Measurements from ENCODE around the gene ZBTB17.

Gene ZBTB17

DNA sequence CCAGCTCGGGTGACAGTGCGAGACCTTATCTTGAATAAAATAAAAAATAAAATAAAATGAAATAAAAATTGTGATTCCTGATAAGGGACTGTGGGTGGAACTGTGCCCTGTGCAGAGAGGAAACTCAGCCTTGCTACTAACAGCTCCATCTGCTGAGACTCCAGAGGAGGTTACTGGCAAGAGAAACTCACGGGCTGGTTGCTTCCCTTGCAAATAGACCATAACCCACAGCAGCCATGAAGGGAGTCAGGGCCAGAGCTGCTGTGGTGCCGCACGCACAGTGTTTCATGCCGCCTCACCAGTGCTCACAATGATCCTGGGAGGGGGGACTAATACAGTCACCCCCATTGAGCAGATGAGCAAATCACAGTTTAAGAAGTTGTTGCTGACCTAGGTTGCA, 13.7 kb downstream of the ZBTB17 start:
- H3K9me3 Mint-ChIP-seq = no peaks in the 10 kb centered on the region
- peak overlapping the region; percentile 68 for H3K4me3 Mint-ChIP-seq
- DNase-seq (ENCODE audit: low spot score in 2 of 2) (no peak), ATAC-seq (no peak)
- H3K4me1 Mint-ChIP-seq = peaks cover 89% of the 10 kb centered on the region
- H3K27ac Mint-ChIP-seq = peak overlapping the region; percentile 97
- H3K36me3 Mint-ChIP-seq = peaks cover 54% of the 10 kb centered on the region

DNA sequence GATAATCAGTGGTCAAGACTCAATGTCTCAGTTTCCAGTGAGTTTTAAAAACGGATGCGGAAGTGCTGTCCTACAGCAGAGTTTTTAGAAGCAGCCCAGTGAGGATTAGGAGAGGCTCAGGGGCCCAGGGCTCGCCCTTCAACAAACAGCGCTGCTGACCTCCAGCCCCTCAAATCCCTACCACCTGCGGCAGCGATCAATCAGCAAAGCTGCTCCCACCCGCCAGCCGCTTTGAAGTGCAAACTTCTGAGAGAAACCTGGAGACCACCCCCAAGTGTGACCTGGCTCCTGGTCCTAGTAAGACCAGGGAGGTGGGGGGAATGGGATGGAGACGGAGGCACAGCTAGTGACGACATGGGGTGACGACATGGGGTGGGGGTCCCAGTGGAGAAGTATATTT, 14.4 kb downstream of the ZBTB17 start:
- peak overlapping the region; percentile 67 for H3K27ac Mint-ChIP-seq
- no peak overlapping the region for H3K4me3 Mint-ChIP-seq
- no peaks in the 10 kb centered on the region for H3K9me3 Mint-ChIP-seq
- peaks cover 89% of the 10 kb centered on the region for H3K4me1 Mint-ChIP-seq
- DNase-seq (ENCODE audit: low spot score in 2 of 2) = no peak
- H3K36me3 Mint-ChIP-seq = peaks cover 54% of the 10 kb centered on the region
- ATAC-seq = no peak

DNA sequence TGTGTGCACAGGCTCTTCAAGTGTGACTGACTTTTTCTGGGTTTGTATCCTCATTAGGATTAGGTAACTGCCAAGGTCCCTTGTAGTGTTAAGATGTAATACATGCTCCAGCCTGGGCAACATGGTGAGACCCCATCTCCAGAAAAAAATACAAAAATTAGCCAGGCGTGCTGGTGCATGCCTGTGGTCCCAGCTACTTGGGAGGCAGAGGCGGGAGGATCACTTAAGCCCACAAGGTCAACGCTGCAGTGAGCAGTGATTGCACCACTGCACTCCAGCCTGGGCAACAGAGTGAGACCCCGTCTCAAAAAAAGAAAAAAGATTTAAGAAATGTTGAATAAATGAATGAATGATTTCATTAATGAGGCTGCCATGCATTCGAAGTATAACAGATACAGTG, 15.1 kb downstream of the ZBTB17 start:
- Mint-ChIP-seq H3K27ac (no peak overlapping the region), H3K9me3 (no peaks in the 10 kb centered on the region), H3K36me3 (peaks cover 49% of the 10 kb centered on the region), H3K4me3 (no peak overlapping the region), H3K4me1 (peaks cover 89% of the 10 kb centered on the region)
- no peak for ATAC-seq
- no peak for DNase-seq (ENCODE audit: low spot score in 2 of 2)

DNA sequence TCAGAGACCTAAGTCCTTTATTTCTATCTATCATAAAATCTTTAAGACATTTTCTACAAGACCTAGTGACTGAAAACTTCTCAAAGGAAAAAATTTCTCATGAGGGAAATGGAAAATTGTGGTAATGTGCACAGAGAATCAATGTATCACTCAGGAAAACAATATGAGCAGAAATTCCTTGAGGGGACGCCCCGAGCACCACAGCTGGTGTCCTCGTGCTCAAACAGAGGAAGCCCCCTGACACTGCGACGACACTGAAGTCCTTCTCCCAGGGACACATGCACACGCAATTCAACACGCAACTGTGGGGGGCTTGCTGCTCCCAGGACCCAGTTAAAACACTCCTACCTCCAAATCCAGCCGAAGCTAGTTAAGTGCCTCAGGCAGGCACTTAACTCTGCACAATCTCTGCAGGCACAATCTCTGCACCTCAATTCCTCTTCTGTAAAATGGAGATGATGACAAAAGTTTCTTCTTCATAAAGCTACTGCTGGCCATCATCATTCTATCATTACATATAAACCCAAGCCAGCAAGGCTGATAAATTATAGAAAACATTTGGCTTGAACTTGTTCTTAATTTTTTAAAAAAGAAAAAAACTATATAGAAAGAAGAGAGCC, 16.0 kb downstream of the ZBTB17 start:
- Mint-ChIP-seq H3K36me3 (peaks cover 47% of the 10 kb centered on the region), H3K9me3 (no peaks in the 10 kb centered on the region), H3K27ac (peak overlapping the region; percentile 94), H3K4me3 (peak overlapping the region; percentile 41), H3K4me1 (peaks cover 89% of the 10 kb centered on the region)
- peak; percentile 34 for ATAC-seq
- DNase-seq (ENCODE audit: low spot score in 2 of 2) = no peak

DNA sequence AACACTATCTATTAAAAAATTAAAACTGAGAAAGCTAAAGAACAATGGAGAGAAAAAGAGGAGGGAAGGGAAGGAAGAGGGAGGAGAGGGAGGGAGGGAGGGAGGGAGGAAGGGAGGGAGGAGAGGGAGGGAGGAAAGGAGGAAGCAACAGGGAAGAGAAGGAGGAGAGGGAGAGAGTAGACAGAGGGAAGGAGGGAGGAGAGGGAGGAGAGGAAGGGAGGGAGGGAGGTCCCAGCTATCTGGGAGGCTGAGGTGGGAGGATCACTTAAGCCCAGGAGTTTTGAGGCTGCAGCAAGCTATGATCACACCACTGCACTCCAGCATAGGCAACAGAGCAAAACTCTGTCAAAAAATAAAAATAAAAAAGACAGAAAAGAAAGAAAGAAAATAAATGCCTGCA, 16.5 kb downstream of the ZBTB17 start:
- Mint-ChIP-seq H3K36me3 (peaks cover 47% of the 10 kb centered on the region), H3K27ac (peak overlapping the region; percentile 94), H3K4me1 (peaks cover 88% of the 10 kb centered on the region), H3K4me3 (peak overlapping the region; percentile 41), H3K9me3 (no peaks in the 10 kb centered on the region)
- no peak for DNase-seq (ENCODE audit: low spot score in 2 of 2)
- ATAC-seq = no peak

DNA sequence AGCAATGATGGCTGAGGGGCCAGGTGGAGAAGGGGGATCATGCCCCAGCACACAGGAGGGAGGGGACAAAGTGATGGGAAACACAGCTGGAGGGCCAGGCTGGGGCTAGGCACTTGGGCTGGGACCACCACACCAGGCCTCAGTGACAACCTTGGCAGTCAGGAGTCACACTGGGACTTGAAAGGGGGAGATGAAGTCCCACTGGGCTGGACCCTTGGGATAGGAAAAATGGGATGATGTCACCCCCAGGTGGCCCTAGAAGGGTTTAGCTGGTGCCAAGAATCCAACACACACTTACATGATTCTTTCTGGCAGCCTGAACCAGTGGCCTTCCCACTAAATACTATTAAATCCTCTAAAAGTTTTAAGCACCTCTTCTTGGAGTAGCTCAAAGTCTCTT, 17.1 kb downstream of the ZBTB17 start:
- Mint-ChIP-seq H3K4me1 (peaks cover 88% of the 10 kb centered on the region), H3K27ac (peak overlapping the region; percentile 94), H3K4me3 (peak overlapping the region; percentile 41), H3K9me3 (no peaks in the 10 kb centered on the region), H3K36me3 (peaks cover 44% of the 10 kb centered on the region)
- DNase-seq (ENCODE audit: low spot score in 2 of 2) = no peak
- peak; percentile 17 for ATAC-seq

DNA sequence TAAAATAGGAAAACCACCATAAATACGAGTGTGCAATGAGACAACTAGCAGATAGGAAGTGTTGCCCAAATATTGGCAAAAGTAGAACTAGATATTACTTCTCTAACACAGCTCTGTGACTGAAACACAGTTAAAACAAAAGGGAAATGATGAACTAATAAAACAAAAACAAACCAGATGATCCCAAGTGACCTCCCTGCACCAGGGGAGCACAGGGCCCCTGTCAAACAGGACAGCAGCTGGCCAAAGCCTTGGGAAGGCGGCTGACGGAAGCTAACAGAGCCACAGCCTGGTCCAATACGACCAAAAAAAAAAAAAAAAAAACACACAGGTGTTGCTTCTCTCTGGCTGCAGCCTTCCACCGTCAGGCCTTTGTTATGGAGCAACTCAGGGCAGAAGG, 17.8 kb downstream of the ZBTB17 start:
- Mint-ChIP-seq H3K36me3 (peaks cover 43% of the 10 kb centered on the region), H3K4me1 (peaks cover 86% of the 10 kb centered on the region), H3K9me3 (no peaks in the 10 kb centered on the region), H3K4me3 (peak overlapping the region; percentile 41), H3K27ac (peak overlapping the region; percentile 94)
- ATAC-seq = no peak
- no peak for DNase-seq (ENCODE audit: low spot score in 2 of 2)

DNA sequence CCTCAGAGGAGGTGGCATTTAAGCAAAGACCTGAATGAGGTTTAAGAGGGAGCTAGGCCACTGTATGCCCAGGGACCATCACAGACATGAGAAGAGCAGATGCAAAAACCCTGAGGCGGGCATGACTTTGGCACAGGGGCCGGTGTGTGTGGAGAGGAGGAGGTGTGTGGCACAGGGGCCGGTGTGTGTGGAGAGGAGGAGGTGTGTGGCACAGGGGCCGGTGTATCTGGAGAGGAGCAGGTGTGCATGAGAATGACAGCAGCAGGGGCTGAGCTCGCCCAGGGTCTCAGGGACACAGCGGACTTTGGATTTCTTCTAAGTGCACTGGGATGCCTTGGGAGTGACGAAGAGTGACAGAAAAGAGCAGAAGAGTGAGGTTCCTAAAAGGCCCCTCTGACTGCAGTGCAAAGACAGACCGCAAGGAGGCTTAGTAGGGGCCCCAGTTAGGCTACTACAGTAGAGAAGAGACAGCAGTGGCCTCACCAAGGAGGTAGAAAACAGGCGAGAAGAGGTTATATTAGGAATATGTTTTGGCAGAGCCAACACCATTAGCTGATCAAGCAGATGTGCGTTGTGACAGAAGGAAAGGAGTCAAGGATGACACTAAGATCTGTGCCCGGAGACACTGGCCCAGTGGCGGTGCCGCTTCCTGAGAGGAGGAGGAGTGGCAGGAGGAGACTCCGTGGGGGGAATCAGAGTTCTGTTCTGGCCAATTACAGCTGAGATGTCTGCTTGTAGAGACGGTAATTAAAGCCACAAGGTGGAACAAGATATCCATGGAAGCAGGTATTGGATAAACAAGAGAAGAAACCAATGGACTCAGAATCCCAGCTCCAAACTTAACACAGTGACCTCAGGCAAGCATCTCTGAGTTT, 18.4 kb downstream of the ZBTB17 start:
- no peak overlapping the region for H3K4me3 Mint-ChIP-seq
- H3K36me3 Mint-ChIP-seq = peaks cover 47% of the 10 kb centered on the region
- no peak for DNase-seq (ENCODE audit: low spot score in 2 of 2)
- no peak for ATAC-seq
- peaks cover 90% of the 10 kb centered on the region for H3K4me1 Mint-ChIP-seq
- H3K9me3 Mint-ChIP-seq = no peaks in the 10 kb centered on the region
- peak overlapping the region; percentile 94 for H3K27ac Mint-ChIP-seq

DNA sequence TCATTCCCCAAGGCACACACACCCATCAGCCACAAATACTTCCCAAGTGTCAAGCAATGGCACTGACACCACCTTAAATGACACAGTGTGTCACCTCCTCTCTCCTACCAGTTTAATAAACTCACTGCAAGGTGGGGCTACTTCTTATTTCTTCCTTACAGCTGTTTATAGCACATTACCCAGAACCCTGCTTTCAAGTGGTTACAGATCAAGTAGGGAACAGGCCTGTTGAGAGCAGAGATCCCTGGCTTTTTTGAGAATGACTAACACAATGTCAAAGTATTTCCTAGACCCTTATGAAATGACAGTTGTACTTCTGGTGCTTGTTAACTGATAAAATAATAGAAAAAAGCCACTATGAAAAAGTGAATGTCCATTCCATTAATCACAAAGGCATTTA, 19.8 kb downstream of the ZBTB17 start:
- Mint-ChIP-seq H3K4me3 (peak overlapping the region; percentile 35), H3K4me1 (peaks cover 94% of the 10 kb centered on the region)
- no peak for ATAC-seq

DNA sequence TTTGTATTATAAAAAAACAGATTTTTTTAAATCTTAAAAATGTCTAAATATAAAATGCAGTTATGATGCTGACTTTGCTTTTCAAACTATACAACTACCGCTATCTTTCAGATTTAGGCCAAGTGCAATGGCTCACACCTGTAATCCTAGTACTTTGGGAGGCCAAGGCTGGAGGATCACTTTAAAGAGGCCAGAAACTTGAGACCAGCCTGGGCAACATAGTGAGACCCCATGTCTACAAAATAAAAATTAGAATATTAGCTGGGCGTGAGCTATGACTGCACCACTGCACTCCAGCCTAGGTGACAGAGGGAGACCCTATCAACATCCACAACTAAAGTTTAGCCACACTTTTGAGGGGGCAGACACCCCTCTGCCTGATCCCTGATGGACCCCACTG, 20.3 kb downstream of the ZBTB17 start:
- DNase-seq (ENCODE audit: low spot score in 2 of 2) (no peak), ATAC-seq (no peak)
- H3K4me1 Mint-ChIP-seq = peaks cover 96% of the 10 kb centered on the region
- H3K9me3 Mint-ChIP-seq = no peaks in the 10 kb centered on the region
- peak overlapping the region; percentile 35 for H3K4me3 Mint-ChIP-seq
- H3K36me3 Mint-ChIP-seq = peaks cover 54% of the 10 kb centered on the region
- peak overlapping the region; percentile 94 for H3K27ac Mint-ChIP-seq

More for the DNA sequence above, 19.8 kb downstream of the ZBTB17 start:
- H3K36me3 Mint-ChIP-seq = peaks cover 48% of the 10 kb centered on the region
- DNase-seq (ENCODE audit: low spot score in 2 of 2) = no peak
- H3K27ac Mint-ChIP-seq = peak overlapping the region; percentile 94
- H3K9me3 Mint-ChIP-seq = no peaks in the 10 kb centered on the region

DNA sequence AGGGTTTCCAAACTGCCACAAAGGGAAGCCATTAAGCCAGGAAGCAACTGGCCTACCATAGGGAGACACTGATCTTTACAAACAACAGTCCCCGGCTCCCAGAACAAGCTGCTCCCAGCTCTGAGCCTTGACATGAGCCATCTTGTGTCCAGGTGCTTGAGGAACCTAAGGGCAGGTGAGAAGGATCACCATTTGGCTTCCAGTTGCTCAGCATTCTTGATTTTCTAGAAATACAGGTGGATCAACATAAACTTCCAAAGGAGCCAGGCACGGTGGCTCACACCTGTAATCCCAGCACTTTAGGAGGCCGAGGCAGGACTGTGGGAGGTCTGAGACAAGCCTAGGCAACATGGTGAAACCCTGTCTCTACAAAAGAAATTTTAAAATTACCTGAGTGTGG, 21.6 kb downstream of the ZBTB17 start:
- no peak for ATAC-seq
- Mint-ChIP-seq H3K36me3 (peaks cover 67% of the 10 kb centered on the region), H3K27ac (peak overlapping the region; percentile 94), H3K9me3 (no peaks in the 10 kb centered on the region), H3K4me1 (peaks cover 96% of the 10 kb centered on the region), H3K4me3 (no peak overlapping the region)
- DNase-seq (ENCODE audit: low spot score in 2 of 2) = no peak

DNA sequence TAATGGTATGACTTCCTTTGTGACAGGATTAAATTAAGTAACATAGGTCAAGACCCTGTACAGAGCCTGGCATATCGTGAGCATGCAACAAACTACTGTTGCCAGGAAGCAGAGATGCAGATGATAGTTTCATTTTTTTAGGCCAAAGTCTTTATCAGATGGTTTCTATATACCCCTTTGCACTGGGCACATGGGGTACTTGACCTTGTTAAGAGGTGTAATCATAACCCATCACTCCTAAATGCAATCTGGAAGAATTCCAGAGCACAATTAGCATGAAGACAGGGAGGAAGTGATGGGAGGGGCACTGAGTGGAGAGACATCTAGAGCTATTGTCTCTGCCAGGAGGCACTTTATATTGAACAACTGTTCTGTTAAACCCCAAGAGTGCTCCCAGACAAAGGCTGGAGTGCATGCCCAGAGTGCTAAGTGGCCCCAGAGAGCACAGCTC, 22.1 kb downstream of the ZBTB17 start:
- H3K9me3 Mint-ChIP-seq = no peaks in the 10 kb centered on the region
- DNase-seq (ENCODE audit: low spot score in 2 of 2) (no peak), ATAC-seq (no peak)
- H3K36me3 Mint-ChIP-seq = peaks cover 72% of the 10 kb centered on the region
- peaks cover 96% of the 10 kb centered on the region for H3K4me1 Mint-ChIP-seq
- peak overlapping the region; percentile 69 for H3K4me3 Mint-ChIP-seq
- peak overlapping the region; percentile 94 for H3K27ac Mint-ChIP-seq

DNA sequence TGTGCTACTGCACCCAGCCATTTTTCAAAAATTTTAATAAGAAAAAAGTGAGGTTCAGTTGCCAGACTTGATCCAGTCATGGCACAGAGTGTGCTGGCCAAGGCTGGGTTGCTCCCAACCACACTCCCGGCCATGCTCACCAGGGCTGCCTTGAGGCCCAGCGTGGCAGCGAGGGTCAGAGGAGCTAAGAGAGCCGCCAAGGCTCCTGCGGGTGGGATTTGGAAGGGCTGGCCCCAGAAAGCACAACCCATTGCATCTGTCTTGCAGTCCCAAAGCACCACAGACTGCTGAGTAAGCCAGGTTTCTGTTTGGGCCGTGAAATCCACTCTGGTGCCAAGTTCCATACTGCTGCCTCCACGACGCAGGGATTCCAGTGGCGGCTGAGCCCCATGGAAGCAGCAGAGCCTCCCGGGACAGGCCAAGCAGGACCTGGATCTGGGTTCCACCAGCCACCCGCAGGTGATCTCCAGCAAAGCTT, 22.6 kb downstream of the ZBTB17 start:
- H3K9me3 Mint-ChIP-seq = no peaks in the 10 kb centered on the region
- ATAC-seq (no peak), DNase-seq (ENCODE audit: low spot score in 2 of 2) (no peak)
- H3K4me1 Mint-ChIP-seq = peaks cover 96% of the 10 kb centered on the region
- peak overlapping the region; percentile 69 for H3K4me3 Mint-ChIP-seq
- H3K27ac Mint-ChIP-seq = peak overlapping the region; percentile 97
- H3K36me3 Mint-ChIP-seq = peaks cover 77% of the 10 kb centered on the region

DNA sequence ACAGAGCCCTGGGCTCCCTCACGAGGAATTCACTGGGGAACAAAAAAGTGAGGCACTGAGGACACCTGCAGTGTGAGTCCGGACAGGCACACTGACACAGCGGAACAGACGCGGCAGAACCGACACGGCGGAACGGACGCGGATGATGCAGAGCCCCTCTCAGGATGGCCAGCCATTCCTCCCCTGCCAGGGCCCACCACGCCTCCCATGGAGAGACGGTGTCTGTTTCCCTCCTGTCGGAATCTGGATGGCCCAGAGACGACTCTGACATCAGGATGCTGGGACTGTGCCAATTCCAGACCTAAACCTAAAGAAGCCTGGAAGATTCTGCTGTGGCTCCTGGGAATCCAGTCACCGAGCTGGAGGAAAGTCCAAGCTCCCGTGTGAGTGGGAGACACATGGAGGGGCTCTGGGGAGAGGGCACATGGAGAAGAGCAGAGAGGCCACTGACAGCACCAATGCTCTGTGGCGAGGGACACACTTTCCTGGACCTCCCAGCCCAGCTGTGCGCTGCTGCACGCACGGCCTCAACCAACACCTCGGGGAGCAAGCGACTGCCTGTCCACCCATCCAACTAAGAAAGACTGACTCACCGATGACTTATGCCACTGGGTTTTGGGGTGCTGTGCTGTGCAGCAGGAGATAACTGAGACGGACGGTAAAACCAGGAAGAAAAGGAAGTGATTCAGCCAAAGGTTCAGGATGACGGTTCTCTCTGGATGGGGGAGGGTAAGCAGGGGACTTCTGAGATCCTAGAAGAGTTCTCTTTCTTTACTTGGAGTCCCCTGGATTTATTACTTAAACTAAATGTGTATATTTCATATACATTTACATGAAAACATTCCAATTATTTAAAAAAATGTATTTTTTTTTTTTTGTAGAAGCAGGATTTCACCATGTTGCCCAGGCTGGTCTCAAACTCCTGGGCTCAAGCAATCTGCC, 23.3 kb downstream of the ZBTB17 start:
- DNase-seq (ENCODE audit: low spot score in 2 of 2) (no peak), ATAC-seq (no peak)
- Mint-ChIP-seq H3K27ac (peak overlapping the region; percentile 97), H3K4me3 (peak overlapping the region; percentile 69), H3K36me3 (peaks cover 84% of the 10 kb centered on the region), H3K4me1 (peaks cover 96% of the 10 kb centered on the region), H3K9me3 (no peaks in the 10 kb centered on the region)

All from stimulated activated effector memory CD8-positive, alpha-beta T cell treated with anti-CD3 and anti-CD28 coated beads, Interleukin-12 subunit alpha, Interleukin-12 subunit beta, amount 100 ng/mL, for 72 hours (primary cell).